CD4-positive, alpha-beta T cell treated with Interleukin-6 at 100 ng/mL for 8 hours (primary cell): ENCODE measurements around the gene RPP25.
A peak's percentile ranks its signal among the peaks of the same experiment; 100 is the strongest.

Experiments
- DNase-seq: peaks from one replicate; pipeline ENCODE4 v3.0.0-alpha.2; 2020; ENCODE audit warnings: mixed read lengths, low spot score

RPP25 gene

GRCh38 chr15:74956648-74957475 is at the start of gene RPP25:
RPP25 (minus strand) TSS chr15:74956772; CDS start chr15:74956583, 189 bp downstream.
- peak; percentile 50 for DNase-seq

GRCh38 chr15:75002398-75002797 is 45.8 kb upstream of the RPP25 start:
- no peak for DNase-seq

GRCh38 chr15:75001310-75001709 is 44.7 kb upstream of the RPP25 start:
- no peak for DNase-seq

GRCh38 chr15:74997543-74997942 is 41.0 kb upstream of the RPP25 start:
- DNase-seq: no peak

GRCh38 chr15:74997141-74997540 is 40.6 kb upstream of the RPP25 start:
- no peak for DNase-seq

- DNase-seq: no peak
These were observed 39.5 kb upstream of the RPP25 start for GRCh38 chr15:74995779-74996765.

- peak; percentile 88 for DNase-seq
These were observed 38.7 kb upstream of the RPP25 start, which contains the start of gene SCAMP5 for GRCh38 chr15:74995182-74995778. SCAMP5 (plus strand) TSS chr15:74995563; CDS start chr15:75011840, 16,277 bp downstream.

GRCh38 chr15:74994685-74995084 is 38.1 kb upstream of the RPP25 start:
- no peak for DNase-seq

GRCh38 chr15:74994236-74994635 is 37.7 kb upstream of the RPP25 start:
- DNase-seq: no peak

- DNase-seq: no peak
These were observed 36.0 kb upstream of the RPP25 start for GRCh38 chr15:74992619-74993018.

GRCh38 chr15:74989527-74989926 is 33.0 kb upstream of the RPP25 start:
- DNase-seq: no peak

- no peak for DNase-seq
These were observed 31.6 kb upstream of the RPP25 start for GRCh38 chr15:74988007-74988800.

- DNase-seq: no peak
These were observed 27.2 kb upstream of the RPP25 start for GRCh38 chr15:74983725-74984231.

- no peak for DNase-seq
These were observed 25.6 kb upstream of the RPP25 start for GRCh38 chr15:74982183-74982582.

- DNase-seq: no peak
These were observed 21.9 kb upstream of the RPP25 start for GRCh38 chr15:74978503-74978902.

- DNase-seq: no peak
These were observed 21.5 kb upstream of the RPP25 start for GRCh38 chr15:74978077-74978476.

- DNase-seq: no peak
These were observed 21.0 kb upstream of the RPP25 start for GRCh38 chr15:74977599-74977998.

GRCh38 chr15:74976159-74976558 is 19.6 kb upstream of the RPP25 start:
- no peak for DNase-seq

GRCh38 chr15:74967670-74968069 is 11.1 kb upstream of the RPP25 start:
- DNase-seq: no peak

- DNase-seq: no peak
These were observed 8.2 kb upstream of the RPP25 start for GRCh38 chr15:74964794-74965193.

- DNase-seq: no peak
These were observed 6.6 kb upstream of the RPP25 start for GRCh38 chr15:74963213-74963612.
